H1 (cell line): ENCODE results near the gene GRAMD2A. TPM values are rescaled to one million over a fixed set of nuclear protein-coding genes. Genes with fewer than 3 reads are reported as not detected.
A peak's percentile ranks its signal among the peaks of the same experiment; 100 is the strongest.

Experiments
- CTCF ChIA-PET: fragments of 300-600 bp; sonication (Branson Sonifier 250); formaldehyde crosslinking; loops from one replicate; lab custom pipeline; 2021; ENCODE audit not compliant: partially characterized antibody; lab: Charles Lee
- POLR2A ChIA-PET: fragments of 300-600 bp; sonication (Branson Sonifier 250); formaldehyde crosslinking; loops from one replicate; lab custom pipeline; 2021; ENCODE audit warnings: inconsistent platforms; ENCODE audit not compliant: partially characterized antibody; lab: Charles Lee
- DNase-seq, 2 experiments: peaks; one replicate each; pipeline versions ENCODE4 v3.0.0 to v3.0.0-alpha.2; 2010 to 2022; ENCODE audit warnings: low spot score in 2 of 2, low read depth in 1 of 2, mixed read lengths in 1 of 2
- FAIRE-seq: peaks from 2 replicates; lab custom pipeline; 2011; peaks lifted over from hg19 to GRCh38; lab: Jason Lieb, UNC
- H2AFZ ChIP-seq: 2 replicates; pipeline ENCODE4 v1.8.1; 2012; ENCODE audit warnings: low read length, inconsistent platforms
- H2AK5ac ChIP-seq: 2 replicates; pipeline ENCODE4 v1.6.1; 2013; ENCODE audit warnings: low read depth, low read length
- H2BK120ac ChIP-seq: replicated peaks from 2 replicates; pipeline ENCODE3; 2013; ENCODE audit warnings: low read depth, low read length, inconsistent platforms
- H2BK12ac ChIP-seq: 2 replicates; pipeline ENCODE4 v1.6.1; 2013; ENCODE audit warnings: low read depth, low read length
- H2BK15ac ChIP-seq: 2 replicates; pipeline ENCODE4 v1.6.1; 2013; ENCODE audit warnings: low read length
- H2BK20ac ChIP-seq: 2 replicates; pipeline ENCODE4 v1.6.1; 2013; ENCODE audit warnings: low read length
- H2BK5ac ChIP-seq: 2 replicates; pipeline ENCODE4 v1.6.1; 2013; ENCODE audit warnings: low read depth, low read length
- H3K14ac ChIP-seq: 2 replicates; pipeline ENCODE4 v1.6.1; 2013; ENCODE audit warnings: inconsistent platforms; ENCODE audit not compliant: insufficient read length
- H3K18ac ChIP-seq: 2 replicates; pipeline ENCODE4 v1.6.1; 2013; ENCODE audit warnings: low read length; ENCODE audit errors: extremely low read depth
- H3K23ac ChIP-seq: 2 replicates; pipeline ENCODE4 v1.6.1; 2013; ENCODE audit warnings: inconsistent platforms; ENCODE audit not compliant: insufficient read length
- H3K23me2 ChIP-seq: 2 replicates; pipeline ENCODE4 v1.6.1; 2013; ENCODE audit warnings: low read depth, low read length
- H3K27ac ChIP-seq: 2 replicates; pipeline ENCODE4 v1.6.1; 2011; ENCODE audit warnings: low read depth, low read length, inconsistent platforms
- H3K27me3 ChIP-seq, 4 experiments: replicated peaks in 1 of 4; 1 replicate in 1 of 4; 2 replicates in 3 of 4; pipeline versions ENCODE4 v1.6.1 to v1.8.1; 2011 to 2013; ENCODE audit warnings: low read length in 3 of 4, mild to moderate bottlenecking in 3 of 4, inconsistent platforms in 2 of 4, mixed read lengths in 2 of 4, moderate library complexity in 1 of 4; ENCODE audit not compliant: control insufficient read depth in 3 of 4, insufficient read depth in 3 of 4; ENCODE audit errors: extremely low read depth in 1 of 4
- H3K36me3 ChIP-seq, 4 experiments: 2 replicates each; pipeline versions ENCODE4 v1.6.1 to v1.8.1; 2011 to 2013; ENCODE audit warnings: mild to moderate bottlenecking in 4 of 4, low read length in 3 of 4, moderate library complexity in 2 of 4, control low read depth in 1 of 4, inconsistent platforms in 1 of 4; ENCODE audit not compliant: insufficient read depth in 4 of 4, control insufficient read depth in 2 of 4
- H3K4ac ChIP-seq: replicated peaks from 2 replicates; pipeline ENCODE3; 2013; ENCODE audit warnings: low read length, low read depth, mixed read lengths, inconsistent platforms; ENCODE audit not compliant: insufficient read length
- H3K4me1 ChIP-seq, 4 experiments: replicated peaks in 1 of 4; 1 replicate in 1 of 4; 2 replicates in 3 of 4; pipeline versions ENCODE4 v1.6.1 to v1.8.1; 2011 to 2013; ENCODE audit warnings: low read length in 3 of 4, inconsistent platforms in 2 of 4, mixed read lengths in 1 of 4; ENCODE audit not compliant: insufficient read depth in 4 of 4, control insufficient read depth in 3 of 4
- H3K4me2 ChIP-seq, 2 experiments: 2 replicates each; pipeline versions ENCODE4 v1.6.1 to v1.8.1; 2011 to 2013; ENCODE audit warnings: low read depth in 2 of 2, low read length in 2 of 2, control low read depth in 1 of 2, inconsistent platforms in 1 of 2, mild to moderate bottlenecking in 1 of 2; ENCODE audit not compliant: insufficient read depth in 1 of 2
- H3K4me3 ChIP-seq, 4 experiments: fragments of 200-600, 300-600 bp in 1 of 4; sonication (generic), shearing (Covaris generic), sonication (Bioruptor Twin) in 1 of 4; 2 replicates each; pipeline versions ENCODE4 v1.5.1 to v1.8.1; 2011 to 2016; ENCODE audit warnings: low read length in 4 of 4, low read depth in 3 of 4, control low read depth in 2 of 4, inconsistent platforms in 2 of 4, mild to moderate bottlenecking in 2 of 4, mixed read lengths in 1 of 4, moderate library complexity in 1 of 4; ENCODE audit not compliant: insufficient read depth in 2 of 4; ENCODE audit errors: extremely low read depth in 1 of 4
- H3K56ac ChIP-seq: replicated peaks from 2 replicates; pipeline ENCODE3; 2013; ENCODE audit warnings: low read depth, mild to moderate bottlenecking, mixed read lengths, low read length, inconsistent platforms; ENCODE audit not compliant: insufficient read length
- H3K79me1 ChIP-seq: 2 replicates; pipeline ENCODE4 v1.6.1; 2013; ENCODE audit warnings: low read depth, low read length, control low read depth
- H3K79me2 ChIP-seq, 2 experiments: 2 replicates each; pipeline versions ENCODE4 v1.6.1 to v1.8.1; 2012 to 2013; ENCODE audit warnings: low read length in 2 of 2, mild to moderate bottlenecking in 2 of 2, inconsistent platforms in 1 of 2; ENCODE audit not compliant: insufficient read depth in 2 of 2, control insufficient read depth in 1 of 2
- H3K9ac ChIP-seq, 4 experiments: replicated peaks in 1 of 4; 1 replicate in 1 of 4; 2 replicates in 3 of 4; pipeline versions ENCODE4 v1.6.1 to v1.8.1; 2011 to 2013; ENCODE audit warnings: low read depth in 3 of 4, low read length in 3 of 4, control low read depth in 2 of 4, mild to moderate bottlenecking in 2 of 4, moderate library complexity in 2 of 4, inconsistent platforms in 1 of 4; ENCODE audit errors: extremely low read depth in 1 of 4
- H3K9me3 ChIP-seq, 2 experiments: 2 replicates each; pipeline versions ENCODE4 v1.6.1 to v1.8.1; 2012 to 2013; ENCODE audit warnings: mild to moderate bottlenecking in 2 of 2, moderate library complexity in 2 of 2, control low read depth in 1 of 2, inconsistent platforms in 1 of 2, low read depth in 1 of 2, low read length in 1 of 2, mixed read lengths in 1 of 2; ENCODE audit not compliant: insufficient read depth in 2 of 2
- H4K20me1 ChIP-seq, 2 experiments: replicated peaks in 1 of 2; 2 replicates each; pipeline versions ENCODE3 to v1.8.1; 2011 to 2013; ENCODE audit warnings: inconsistent platforms in 2 of 2, low read length in 2 of 2, mild to moderate bottlenecking in 1 of 2; ENCODE audit not compliant: insufficient read depth in 2 of 2, control insufficient read depth in 1 of 2
- H4K5ac ChIP-seq: 2 replicates; pipeline ENCODE4 v1.6.1; 2013; ENCODE audit warnings: low read length, low read depth, mixed read lengths, inconsistent platforms; ENCODE audit not compliant: insufficient read length
- H4K8ac ChIP-seq: 2 replicates; pipeline ENCODE4 v1.8.0; 2013; ENCODE audit warnings: mild to moderate bottlenecking, moderate library complexity, low read length, inconsistent platforms; ENCODE audit not compliant: insufficient read depth; ENCODE audit errors: extremely low read depth
- H4K91ac ChIP-seq: replicated peaks from 2 replicates; pipeline ENCODE3; 2013; ENCODE audit warnings: low read length, mixed read lengths, inconsistent platforms; ENCODE audit not compliant: insufficient read length
- BACH1 ChIP-seq: IDR thresholded peaks from 2 replicates; pipeline ENCODE4 v1.6.1; 2012; ENCODE audit warnings: low read length, improper control_type of control experiment
- BCL11A ChIP-seq, 2 experiments: IDR thresholded peaks; one replicate each; pipeline ENCODE4 v1.6.1; 2011; ENCODE audit warnings: low read depth in 2 of 2, low read length in 2 of 2, mild to moderate bottlenecking in 2 of 2
- CREB1 ChIP-seq: IDR thresholded peaks from 2 replicates; pipeline ENCODE4 v1.6.1; 2012; ENCODE audit warnings: inconsistent platforms
- E2F6 ChIP-seq: IDR thresholded peaks from 2 replicates; pipeline ENCODE4 v1.6.1; 2012; ENCODE audit warnings: inconsistent platforms
- HDAC2 ChIP-seq, 2 experiments: fragments of 300-600 bp in 1 of 2; sonication (generic) in 1 of 2; IDR thresholded peaks; 2 replicates each; pipeline ENCODE4 v1.6.1; 2011 to 2012; ENCODE audit warnings: low read depth in 2 of 2, low read length in 2 of 2, mild to moderate bottlenecking in 2 of 2, moderate library complexity in 2 of 2, borderline replicate concordance in 1 of 2, inconsistent platforms in 1 of 2
- HDAC6 ChIP-seq: IDR thresholded peaks from one replicate; pipeline ENCODE4 v1.7.1; 2012; ENCODE audit warnings: low read depth, mild to moderate bottlenecking, inconsistent platforms, low read length, moderate library complexity
- PHF8 ChIP-seq: fragments of 200-600 bp; sonication (generic); conservative IDR thresholded peaks from 2 replicates; pipeline ENCODE4 v1.7.1; 2012; ENCODE audit warnings: low read depth, mild to moderate bottlenecking, inconsistent platforms, low read length, moderate library complexity
- RFX5 ChIP-seq: IDR thresholded peaks from 2 replicates; pipeline ENCODE4 v1.6.1; 2011; ENCODE audit warnings: low read depth, low read length, improper control_type of control experiment, borderline replicate concordance
- RXRA ChIP-seq: IDR thresholded peaks from 2 replicates; pipeline ENCODE4 v1.6.1; 2011; ENCODE audit warnings: low read depth, mild to moderate bottlenecking, low read length, moderate library complexity; ENCODE audit not compliant: insufficient read depth
- WGBS, 2 experiments: shearing (Covaris generic) in 1 of 2; methylation state at CpG; one replicate each; pipeline versions ENCODE4 v1.1.6 to v1.1.7; 2013 to 2015; ENCODE audit warnings: low lambda C conversion rate in 2 of 2, mixed read lengths in 2 of 2, inconsistent platforms in 1 of 2, low coverage in 1 of 2, missing lambda C conversion rate in 1 of 2; ENCODE audit not compliant: insufficient replicate concordance in 2 of 2, insufficient coverage in 1 of 2, insufficient read length in 1 of 2; ENCODE audit errors: extremely low coverage in 1 of 2, missing lambda C conversion rate in 1 of 2; 5-methylcytosine and 5-hydroxymethylcytosine counted together
- polyA plus RNA-seq, 7 experiments: library from polyadenylated mRNA; depleted of rRNA in 3 of 7; stranded (reverse) in 5 of 7; unstranded in 2 of 7; fragments of >200 nt in 5 of 7; fragments of 200-250 nt in 2 of 7; gene quantifications; 1 replicate in 5 of 7; 2 replicates in 1 of 7; 4 replicates in 1 of 7; pipeline versions ENCODE4 v1.2.1 to v1.2.3, GENCODE V29; 2011 to 2013; ENCODE audit warnings: missing spikeins in 2 of 7, mixed read lengths in 2 of 7
- total RNA-seq: library from RNA; stranded (reverse); fragmentation: NEBNext Ultra II Directional; extraction: Animal tissue kit (Norgen Biotek cat#: 25700); gene quantifications from 2 replicates; pipeline ENCODE4 v1.2.1, GENCODE V29; 2021

GRAMD2A gene
- total and polyA plus RNA-seq, 2 of the 8 experiments (the other 6 are each of a cell fraction or from before 2014, with no cell fraction given): 0.57 to 1.5 TPM

GRCh38 chr15:72169236-72169920, 28.2 kb downstream of the GRAMD2A start:
- Histone ChIP-seq H3K79me1 (no peaks in the 10 kb centered on the region), H4K20me1 (no peaks in the 10 kb centered on the region), H3K36me3 (no peaks in the 10 kb centered on the region), H2BK120ac (no peak overlapping the region), H2AK5ac (no peak overlapping the region), H2AFZ (no peak overlapping the region), H4K5ac (no peak overlapping the region), H3K18ac (no peak overlapping the region), H2BK12ac (no peak overlapping the region; the same call in 1 of the 2 replicates), H3K4me1 (peaks cover 0 to 8% (median 2%) of the 10 kb centered on the region in 4 experiments; a peak in 3 of 7 replicates), H3K56ac (no peak overlapping the region), H4K91ac (no peak overlapping the region), H4K8ac (peak overlapping the region; percentile 57), H3K79me2 (no peaks in the 10 kb centered on the region), H3K4me2 (no peak overlapping the region), H3K9ac (no peak overlapping the region), H2BK15ac (no peak overlapping the region), H3K23ac (no peak overlapping the region), H3K27ac (no peak overlapping the region), H3K4me3 (no peak overlapping the region), H3K9me3 (no peaks in the 10 kb centered on the region), H3K27me3 (no peaks in the 10 kb centered on the region), H3K14ac (no peak overlapping the region), H3K4ac (no peak overlapping the region), H2BK5ac (no peak overlapping the region), H3K23me2 (no peaks in the 10 kb centered on the region), H2BK20ac (no peak overlapping the region)
- DNase-seq (no peak), FAIRE-seq (no peak)
- CTCF ChIA-PET: interaction anchor here (1.0 to 2.1 kb wide), 7 partner anchors 12 to 783 kb away, joined by 3 to 6 read pairs (median 5); no protein-coding TSS in a partner anchor
- WGBS, 2 experiments: 90% methylated on average over 10 of the region's 10 CpGs; no CpG with 5 or more reads in 1 of the 2 experiments
- POLR2A ChIA-PET: interaction anchor here (0.6 to 1.5 kb wide), 4 partner anchors 13 to 1278 kb away, joined by 3 to 4 read pairs (median 3); partner anchors contain the start of gene GRAMD2A
- TF ChIP-seq BCL11A (IDR thresholded peaks at IDR 0.05; ENCODE audit: low read depth in 2 of 2, low read length in 2 of 2) (no peak), BACH1 (no peak), HDAC6 (no peak), RFX5 (no peak), CREB1 (no peak), RXRA (no peak), E2F6 (no peak), PHF8 (no peak), HDAC2 (IDR thresholded peaks at IDR 0.05; ENCODE audit: borderline replicate concordance in 1 of 2, low read depth in 2 of 2, low read length in 2 of 2) (no peak)
